ENCODE data around the gene WDR70.
A peak's percentile ranks its signal among the peaks of the same experiment; 100 is the strongest.

WDR70 gene

DNA sequence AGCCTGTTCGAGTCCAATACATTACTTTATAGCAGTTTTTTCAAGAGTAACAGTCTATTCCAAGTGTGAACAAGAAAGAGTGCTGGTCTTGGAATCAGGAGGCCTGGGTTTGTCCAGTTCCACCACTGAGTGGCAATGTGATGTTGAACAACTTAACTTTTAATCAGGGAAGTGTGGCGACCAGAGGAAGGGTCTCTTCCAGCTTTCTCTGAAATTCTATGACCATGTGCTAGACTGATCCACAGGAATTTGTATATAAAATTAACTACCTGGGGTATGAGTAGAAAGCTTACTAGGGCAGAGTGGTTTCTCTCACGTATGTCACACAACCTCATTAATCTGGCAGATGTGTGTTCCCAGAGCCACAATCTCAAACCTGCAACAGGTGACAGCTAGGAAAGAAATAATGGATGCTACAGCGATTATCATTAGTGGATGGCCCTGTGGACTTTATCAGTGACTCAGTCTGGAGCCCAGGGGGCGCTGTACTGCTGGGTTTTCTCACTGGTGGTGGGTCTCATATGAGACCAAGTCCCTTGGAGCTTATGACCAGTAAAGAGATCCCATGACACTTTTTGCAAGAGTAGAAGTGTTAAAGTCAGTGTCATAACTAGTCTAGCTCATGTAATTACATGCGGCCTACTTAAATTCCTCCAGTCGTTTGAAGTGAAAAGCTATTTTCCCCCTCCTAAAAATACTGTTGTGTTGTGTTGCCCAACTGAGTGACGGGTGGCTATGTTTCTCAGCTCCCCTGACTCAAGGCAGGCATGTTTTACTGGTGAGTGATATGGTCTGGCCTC, 344.2 kb downstream of the WDR70 start:
- DNase-seq (ENCODE audit: low read depth) = no peak

DNA sequence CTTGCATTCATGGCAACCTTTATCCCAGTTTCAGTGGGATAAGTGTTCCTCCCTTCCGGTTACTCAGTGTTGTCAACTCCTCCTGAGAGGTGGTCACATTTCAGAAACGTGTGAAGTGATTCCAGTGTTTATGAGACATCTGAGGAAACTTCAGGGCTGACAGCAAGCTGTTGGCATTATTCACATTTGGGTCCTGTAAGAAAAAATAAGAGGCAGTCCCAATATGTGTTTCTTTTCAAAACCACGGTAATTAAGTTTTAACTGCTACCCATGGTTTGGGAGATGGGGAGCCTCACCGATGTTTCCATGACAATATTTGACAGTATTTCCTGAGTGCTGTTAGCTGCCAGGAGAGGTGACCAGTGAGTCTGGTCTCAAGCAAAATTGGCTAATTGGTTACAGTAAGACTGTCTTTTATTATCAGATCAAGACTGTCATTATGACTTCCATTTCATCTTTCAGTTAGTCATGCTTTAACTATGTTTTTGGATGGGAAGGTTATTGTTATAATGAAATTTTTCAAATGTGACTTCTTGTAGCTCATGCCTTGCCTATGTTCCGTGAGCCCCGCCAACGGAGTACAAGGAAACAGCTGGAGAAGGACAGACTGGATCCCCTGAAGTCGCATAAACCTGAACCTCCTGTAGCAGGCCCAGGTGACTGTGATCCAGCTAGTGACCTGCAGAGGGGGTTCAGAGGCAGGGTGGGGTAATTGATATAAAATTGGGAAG, 345.4 kb downstream of the WDR70 start:
- DNase-seq (ENCODE audit: low read depth) = no peak

GRCh38 chr5:37725185-37725584, 346.1 kb downstream of the WDR70 start:
- no peak for DNase-seq (ENCODE audit: low read depth)

DNA sequence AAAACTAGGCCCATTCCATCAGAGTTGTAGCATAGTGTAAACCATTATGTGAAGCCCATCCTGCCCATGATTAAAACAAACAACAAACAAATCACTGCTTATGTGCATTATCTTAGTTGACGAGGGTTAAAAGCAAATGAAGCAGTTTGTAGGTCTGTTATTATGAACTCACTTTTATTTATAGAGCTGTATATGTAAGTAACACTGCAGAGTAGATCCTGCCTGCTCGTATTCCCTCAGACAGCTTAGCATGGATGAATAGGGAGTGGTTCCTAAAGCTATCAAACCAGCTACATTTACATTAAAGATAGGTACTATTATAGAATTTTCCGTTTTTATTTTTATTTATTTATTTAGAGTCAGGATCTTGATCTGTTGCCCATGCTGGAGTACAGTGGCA, 348.1 kb downstream of the WDR70 start:
- DNase-seq (ENCODE audit: low read depth) = no peak

DNA sequence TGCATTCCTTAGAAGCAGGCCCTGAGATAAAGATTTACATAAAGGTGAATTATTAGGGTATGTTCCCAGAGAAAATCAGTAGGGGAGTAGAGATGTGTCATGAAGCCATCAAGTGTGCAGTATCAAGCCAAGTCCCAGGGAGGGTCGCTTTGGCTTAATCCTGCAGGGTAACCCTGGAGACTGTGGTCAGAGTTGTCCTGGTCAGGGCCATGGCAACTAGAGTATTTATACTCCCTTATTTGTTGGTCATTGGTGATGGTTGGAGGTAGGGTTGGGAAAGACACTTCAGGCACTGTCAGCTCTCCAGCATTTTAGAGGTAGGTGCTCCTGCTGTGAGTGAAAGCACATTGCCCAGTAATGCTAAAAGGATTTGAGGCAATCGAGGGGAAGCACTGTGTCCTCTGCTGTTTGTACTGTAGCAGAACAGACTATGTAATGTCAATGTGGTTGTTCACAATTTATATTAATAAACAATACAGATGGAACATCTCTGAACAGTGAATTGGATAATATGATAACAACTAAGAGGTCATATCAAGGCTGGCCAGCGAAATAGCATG, 351.9 kb downstream of the WDR70 start:
- no peak for DNase-seq (ENCODE audit: low read depth)

DNA sequence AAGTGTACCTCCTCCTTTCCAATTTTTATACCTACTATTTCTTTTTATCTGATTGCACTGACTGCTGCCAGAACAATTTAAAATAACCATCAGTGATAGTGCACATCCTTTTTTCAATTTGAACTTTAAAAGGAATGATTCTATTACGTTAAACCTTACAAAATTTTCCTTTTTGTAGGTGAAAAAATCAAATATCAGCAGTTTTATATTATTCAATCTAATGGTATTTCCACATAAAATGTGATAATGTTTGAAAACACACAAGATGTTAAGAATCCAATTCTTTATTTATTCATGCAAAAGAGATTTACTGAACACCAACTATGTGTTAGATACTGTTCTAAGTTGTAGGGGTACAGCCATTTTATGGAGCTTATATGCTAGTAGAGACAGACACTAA, 355.0 kb downstream of the WDR70 start:
- DNase-seq (ENCODE audit: low read depth) = no peak

- DNase-seq (ENCODE audit: low read depth) = no peak
These were observed 356.7 kb downstream of the WDR70 start for GRCh38 chr5:37735649-37736347.

DNA sequence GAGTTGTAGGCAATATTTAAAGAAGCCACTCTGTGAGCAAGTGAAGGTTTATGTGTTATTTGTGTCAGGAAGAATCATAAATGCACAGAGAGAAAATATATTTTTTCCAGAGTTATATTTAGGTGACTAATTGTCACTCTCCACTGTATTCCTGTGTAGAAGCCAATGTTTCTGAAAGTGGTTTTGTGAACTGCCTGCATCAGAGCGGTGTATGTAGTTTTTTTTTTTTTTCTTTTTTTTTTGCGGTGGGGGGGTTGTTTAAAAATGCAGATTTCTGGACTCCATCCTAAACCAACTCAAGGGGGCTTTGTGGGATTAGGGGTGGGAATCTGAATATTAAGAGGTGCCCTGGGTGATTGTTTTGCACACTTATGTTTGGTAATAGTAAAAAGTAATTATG, 357.3 kb downstream of the WDR70 start:
- no peak for DNase-seq (ENCODE audit: low read depth)

DNA sequence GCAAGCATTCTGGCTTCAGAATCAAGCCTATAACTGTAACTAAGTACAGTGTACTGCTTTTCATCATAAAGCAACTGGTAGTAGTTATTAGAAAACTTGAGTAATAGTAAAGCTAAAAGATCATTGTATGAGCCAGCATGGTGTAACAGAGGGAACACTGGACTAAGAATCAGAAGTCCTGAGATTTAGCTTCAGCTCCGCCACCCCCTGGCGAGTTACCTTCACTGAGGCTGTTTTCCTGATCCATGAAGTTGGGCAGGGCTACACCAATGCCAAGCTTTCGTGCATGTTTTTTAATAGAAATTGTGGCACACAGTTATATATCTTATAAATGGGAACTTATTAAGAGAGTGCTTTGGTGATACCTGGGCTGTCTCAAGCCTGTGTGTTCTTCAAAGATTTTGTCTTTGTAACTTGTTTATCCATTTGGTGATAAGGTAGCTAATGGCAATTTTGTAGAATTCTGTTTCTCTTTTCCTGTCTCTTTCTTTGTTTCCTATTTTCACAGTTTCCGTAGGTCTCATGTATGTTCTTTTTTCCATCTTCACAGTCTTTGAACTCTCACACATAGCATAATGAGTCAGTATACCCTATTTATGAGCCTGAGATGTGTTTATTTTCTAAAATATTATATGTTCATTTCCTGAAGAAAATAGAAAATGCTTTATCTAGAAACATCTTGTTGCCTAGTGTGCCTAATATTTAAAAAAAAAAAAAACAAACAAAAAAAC, 358.4 kb downstream of the WDR70 start:
- DNase-seq (ENCODE audit: low read depth) = no peak

DNA sequence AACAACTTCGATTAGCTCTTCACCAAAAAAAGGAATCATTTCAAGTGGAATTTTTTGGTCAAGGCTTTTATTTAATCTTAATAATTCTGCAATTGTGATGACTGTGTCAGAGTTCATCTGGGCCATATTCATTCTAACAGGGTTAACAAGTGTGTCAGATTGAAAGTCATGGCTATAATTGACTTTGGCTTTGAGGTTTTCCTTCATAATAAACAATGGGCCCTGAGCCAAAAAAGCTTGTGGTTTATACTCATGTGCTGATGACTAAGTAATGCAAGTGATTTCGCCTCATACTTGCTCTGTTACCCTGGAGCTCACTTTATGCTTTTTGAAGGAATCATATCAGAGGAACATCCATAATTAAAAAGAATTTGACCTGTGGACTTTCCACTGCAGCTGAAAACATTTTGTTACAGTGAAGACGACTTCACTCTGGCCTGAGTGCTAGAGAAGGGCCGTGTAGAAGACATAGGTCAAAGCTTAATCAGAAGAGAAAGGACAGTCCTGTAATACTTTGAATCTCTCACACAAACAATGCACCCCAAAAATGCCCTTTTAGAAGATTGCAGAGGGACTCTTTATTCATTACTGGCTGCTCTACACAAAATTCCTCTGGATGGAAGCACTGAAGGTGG, 359.1 kb downstream of the WDR70 start:
- peak; percentile 20 for DNase-seq (ENCODE audit: low read depth)

DNA sequence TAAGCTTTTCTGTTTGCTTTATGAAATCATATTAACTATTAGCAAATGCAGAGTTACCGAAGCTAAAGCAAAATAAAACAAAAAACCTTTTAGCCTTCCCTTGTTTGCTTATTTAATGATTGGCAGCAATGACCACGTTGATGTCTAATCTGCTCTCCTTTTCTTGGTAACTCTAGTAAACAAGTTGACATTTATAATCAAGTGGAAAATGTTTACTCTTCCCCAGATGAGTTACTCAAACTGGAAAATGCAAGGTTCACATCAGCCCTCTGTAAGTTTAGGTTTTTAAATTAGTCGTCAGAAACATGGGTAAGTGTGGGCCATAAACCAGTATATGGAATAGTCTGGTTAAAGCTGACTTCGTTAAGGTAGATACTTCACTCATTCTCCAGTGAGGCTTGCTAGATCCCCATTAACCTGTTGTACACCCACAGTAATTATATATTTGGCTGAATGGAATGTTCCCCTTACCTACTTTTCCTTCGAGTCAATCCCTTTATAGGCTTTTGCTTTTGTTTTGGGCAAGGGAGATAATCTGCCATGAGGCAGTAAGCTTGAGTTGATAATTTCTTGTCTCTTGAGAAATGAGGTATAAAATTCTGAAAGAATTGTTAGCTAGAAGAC, 359.9 kb downstream of the WDR70 start:
- DNase-seq (ENCODE audit: low read depth) = no peak

DNA sequence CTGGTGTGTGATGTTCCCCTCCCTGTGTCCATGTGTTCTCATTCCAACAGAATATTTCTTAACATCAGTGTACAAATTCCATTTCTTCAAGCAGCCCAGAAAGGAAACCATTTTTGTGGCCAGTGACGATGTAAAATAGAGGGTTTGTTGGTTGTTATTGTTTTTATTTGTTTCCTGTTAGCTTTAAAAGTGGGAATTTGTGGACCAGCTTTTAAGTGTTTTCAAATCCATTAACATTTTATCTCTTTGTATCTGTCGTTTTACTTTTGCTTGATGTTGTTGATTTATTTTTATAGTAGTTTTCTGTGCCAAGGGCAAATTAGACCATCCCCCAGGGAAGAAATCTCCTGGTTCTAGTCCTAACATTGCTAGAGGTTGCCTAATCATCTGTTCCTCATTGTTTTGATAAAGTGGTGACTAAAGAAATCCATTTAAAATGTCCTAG, 360.7 kb downstream of the WDR70 start:
- DNase-seq (ENCODE audit: low read depth) = no peak

- DNase-seq (ENCODE audit: low read depth) = no peak
These were observed 361.4 kb downstream of the WDR70 start for GRCh38 chr5:37740331-37741066.

GRCh38 chr5:37742111-37742510, 363.0 kb downstream of the WDR70 start:
- no peak for DNase-seq (ENCODE audit: low read depth)

DNA sequence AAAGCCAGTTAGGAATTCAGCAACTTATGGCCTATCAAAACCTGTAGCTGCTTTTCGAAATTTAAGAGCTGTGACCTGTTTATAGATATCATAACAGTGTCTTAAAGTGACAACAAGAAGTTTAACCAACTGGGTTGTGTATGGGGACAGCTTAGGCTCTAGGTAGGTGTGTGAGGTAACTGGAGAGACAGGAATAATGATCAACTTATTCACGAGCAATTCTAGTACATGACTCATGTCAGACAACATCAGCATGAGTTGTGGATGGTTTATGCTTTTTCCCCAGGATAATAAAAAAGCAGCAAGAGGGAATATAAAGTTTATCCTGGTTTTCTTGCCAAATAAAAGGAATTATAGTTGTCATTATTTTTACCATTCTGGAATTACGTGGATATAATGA, 372.1 kb downstream of the WDR70 start:
- no peak for DNase-seq (ENCODE audit: low read depth)

- DNase-seq (ENCODE audit: low read depth) = no peak
These were observed 375.9 kb downstream of the WDR70 start for GRCh38 chr5:37754976-37755375.

- DNase-seq (ENCODE audit: low read depth) = no peak
These were observed 376.5 kb downstream of the WDR70 start for GRCh38 chr5:37755581-37755980.

DNA sequence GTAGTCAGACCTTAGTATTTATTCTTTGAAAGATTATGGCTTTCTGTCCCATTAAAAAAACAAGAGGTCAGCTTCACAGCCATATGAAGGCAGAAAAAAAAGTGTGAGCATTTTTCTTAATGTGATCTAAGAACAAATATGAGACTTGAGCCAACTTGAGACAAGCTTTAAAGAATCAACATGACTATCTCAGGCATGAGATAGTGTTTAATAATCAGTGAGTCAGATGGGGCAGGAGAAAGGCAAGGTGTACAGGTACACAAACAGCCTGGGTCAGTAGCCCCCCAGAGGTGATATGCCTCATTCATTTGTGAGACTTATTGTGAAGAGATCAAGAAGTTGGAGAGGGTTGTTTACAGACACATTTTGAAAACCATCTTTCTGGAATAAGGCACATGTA, 377.1 kb downstream of the WDR70 start:
- no peak for DNase-seq (ENCODE audit: low read depth)

GRCh38 chr5:37757980-37758582, 379.0 kb downstream of the WDR70 start:
- no peak for DNase-seq (ENCODE audit: low read depth)

DNA sequence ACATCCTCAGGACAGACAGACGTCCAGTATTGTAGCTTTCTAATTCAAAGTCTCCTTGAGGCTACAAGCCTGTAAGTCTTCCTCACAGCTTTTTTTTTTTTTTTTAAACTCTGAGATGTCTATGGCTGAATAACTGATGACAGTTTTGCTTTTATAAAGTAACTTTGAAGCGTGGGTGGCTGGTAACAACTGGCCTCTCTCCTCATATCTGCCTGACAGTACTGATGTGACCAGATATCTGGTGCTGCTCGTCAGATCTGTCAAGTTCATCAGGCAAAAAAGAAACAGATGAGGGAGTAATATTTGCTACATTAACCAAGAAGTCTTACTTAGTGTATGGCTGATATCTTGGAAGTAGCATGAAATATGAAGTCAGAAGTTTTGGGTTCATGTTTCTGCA, 388.1 kb downstream of the WDR70 start:
- no peak for DNase-seq (ENCODE audit: low read depth)

Measured in activated T-cell treated with anti-CD3 and anti-CD28 coated beads for 24 hours (primary cell).